ENCODE results near the gene TRIO.

Gene TRIO

GRCh38 chr5:14219800-14220512, 76.8 kb downstream of the TRIO start:
- Histone ChIP-seq H3K9me2 (replicated peaks; ENCODE audit: insufficient read depth, low read length) (no peaks in the 10 kb centered on the region), H2AFZ (ENCODE audit: low read length) (no peak overlapping the region), H3K27me3 (replicated peaks; ENCODE audit: insufficient read depth, low read length) (no peaks in the 10 kb centered on the region), H3K79me2 (ENCODE audit: low read length) (peaks cover 82% of the 10 kb centered on the region), H3K4me3 (ENCODE audit: low read length) (no peak overlapping the region), H3K36me3 (replicated peaks; ENCODE audit: insufficient read depth, low read length) (no peaks in the 10 kb centered on the region), H3K9me3 (replicated peaks; ENCODE audit: insufficient read depth, low read length) (no peaks in the 10 kb centered on the region), H3K27ac (ENCODE audit: low read length) (no peak overlapping the region), H3K4me2 (ENCODE audit: low read depth, low read length) (no peak overlapping the region), H4K20me1 (ENCODE audit: insufficient read depth, low read length) (no peaks in the 10 kb centered on the region), H3K9ac (ENCODE audit: low read length) (no peak overlapping the region), H3F3A (ENCODE audit: insufficient read depth, low read length) (peaks cover 7% of the 10 kb centered on the region), H3K4me1 (ENCODE audit: low read length) (peaks cover 28% of the 10 kb centered on the region)
- TF ChIP-seq EZH2 (optimal IDR thresholded peaks at IDR 0.05; ENCODE audit: low read depth, low read length) (no peak), EZH2phosphoT487 (IDR thresholded peaks at IDR 0.05; ENCODE audit: low read length) (no peak)
- TF ChIP-seq, protein P1, sequence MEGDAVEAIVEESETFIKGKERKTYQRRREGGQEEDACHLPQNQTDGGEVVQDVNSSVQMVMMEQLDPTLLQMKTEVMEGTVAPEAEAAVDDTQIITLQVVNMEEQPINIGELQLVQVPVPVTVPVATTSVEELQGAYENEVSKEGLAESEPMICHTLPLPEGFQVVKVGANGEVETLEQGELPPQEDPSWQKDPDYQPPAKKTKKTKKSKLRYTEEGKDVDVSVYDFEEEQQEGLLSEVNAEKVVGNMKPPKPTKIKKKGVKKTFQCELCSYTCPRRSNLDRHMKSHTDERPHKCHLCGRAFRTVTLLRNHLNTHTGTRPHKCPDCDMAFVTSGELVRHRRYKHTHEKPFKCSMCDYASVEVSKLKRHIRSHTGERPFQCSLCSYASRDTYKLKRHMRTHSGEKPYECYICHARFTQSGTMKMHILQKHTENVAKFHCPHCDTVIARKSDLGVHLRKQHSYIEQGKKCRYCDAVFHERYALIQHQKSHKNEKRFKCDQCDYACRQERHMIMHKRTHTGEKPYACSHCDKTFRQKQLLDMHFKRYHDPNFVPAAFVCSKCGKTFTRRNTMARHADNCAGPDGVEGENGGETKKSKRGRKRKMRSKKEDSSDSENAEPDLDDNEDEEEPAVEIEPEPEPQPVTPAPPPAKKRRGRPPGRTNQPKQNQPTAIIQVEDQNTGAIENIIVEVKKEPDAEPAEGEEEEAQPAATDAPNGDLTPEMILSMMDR (IDR thresholded peaks at IDR 0.05; ENCODE audit: low read length), result no peak
- DNase-seq, result no peak

DNA sequence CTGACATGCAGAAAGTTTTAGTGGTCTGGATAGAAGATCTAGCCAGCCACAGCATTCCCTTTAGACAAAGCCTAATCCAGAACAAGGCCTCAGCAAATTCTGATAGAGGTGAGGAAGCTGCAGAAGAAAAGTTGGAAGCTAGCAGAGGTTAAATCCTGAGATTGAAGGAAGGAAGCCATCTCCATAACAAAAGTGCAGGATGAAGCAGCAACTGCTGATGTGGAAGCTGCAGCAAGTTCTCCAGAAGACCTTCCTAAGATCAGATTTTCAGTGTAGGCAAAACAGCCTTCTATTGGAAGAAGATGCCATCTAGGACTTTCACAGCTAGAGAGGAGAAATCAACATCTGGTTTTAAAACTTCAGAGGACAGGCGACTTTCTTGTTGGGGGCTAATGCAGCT, 77.5 kb downstream of the TRIO start:
- no peak overlapping the region for H3K27ac ChIP-seq (ENCODE audit: low read length)
- DNase-seq, result no peak
- TF ChIP-seq, protein P1 (IDR thresholded peaks at IDR 0.05; ENCODE audit: low read length), result no peak
- no peak for TF ChIP-seq EZH2 (optimal IDR thresholded peaks at IDR 0.05; ENCODE audit: low read depth, low read length)
- TF ChIP-seq EZH2phosphoT487 (IDR thresholded peaks at IDR 0.05; ENCODE audit: low read length), result no peak
- H2AFZ ChIP-seq (ENCODE audit: low read length), result no peak overlapping the region
- H3K36me3 ChIP-seq (replicated peaks; ENCODE audit: insufficient read depth, low read length), result no peaks in the 10 kb centered on the region
- H3K9me3 ChIP-seq (replicated peaks; ENCODE audit: insufficient read depth, low read length), result no peaks in the 10 kb centered on the region
- H3K79me2 ChIP-seq (ENCODE audit: low read length), result peaks cover 80% of the 10 kb centered on the region
- no peaks in the 10 kb centered on the region for H4K20me1 ChIP-seq (ENCODE audit: insufficient read depth, low read length)
- peaks cover under 1% of the 10 kb centered on the region; the same call in 1 of the 2 replicates for H3F3A ChIP-seq (ENCODE audit: insufficient read depth, low read length)
- peaks cover 22% of the 10 kb centered on the region for H3K4me1 ChIP-seq (ENCODE audit: low read length)
- no peak overlapping the region for H3K4me3 ChIP-seq (ENCODE audit: low read length)
- H3K27me3 ChIP-seq (replicated peaks; ENCODE audit: insufficient read depth, low read length), result no peaks in the 10 kb centered on the region
- H3K9ac ChIP-seq (ENCODE audit: low read length), result no peak overlapping the region
- no peaks in the 10 kb centered on the region for H3K9me2 ChIP-seq (replicated peaks; ENCODE audit: insufficient read depth, low read length)
- no peak overlapping the region for H3K4me2 ChIP-seq (ENCODE audit: low read depth, low read length)

DNA sequence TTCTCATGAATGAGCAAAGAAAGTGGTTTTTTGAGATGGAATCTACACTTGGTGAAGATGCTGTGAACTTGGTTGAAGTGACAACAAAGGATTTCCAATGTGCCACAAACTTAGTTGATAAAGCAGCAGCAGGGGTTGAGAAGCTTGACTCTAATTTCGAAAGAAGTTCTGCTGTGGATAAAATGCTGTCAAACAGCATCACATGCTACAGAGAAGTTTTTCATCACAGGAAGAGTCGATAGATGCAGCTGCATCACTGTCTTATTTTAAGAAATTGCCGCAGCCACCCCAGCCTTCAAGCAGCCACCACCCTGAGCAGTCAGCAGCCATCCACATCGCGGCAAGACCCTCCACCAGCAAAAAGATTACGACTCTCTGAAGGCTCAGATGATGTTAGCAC, 78.6 kb downstream of the TRIO start:
- H3K4me2 ChIP-seq (ENCODE audit: low read depth, low read length), result no peak overlapping the region
- no peak overlapping the region for H3K27ac ChIP-seq (ENCODE audit: low read length)
- H3K79me2 ChIP-seq (ENCODE audit: low read length), result peaks cover 72% of the 10 kb centered on the region
- H3K4me1 ChIP-seq (ENCODE audit: low read length), result peaks cover 11% of the 10 kb centered on the region
- no peaks in the 10 kb centered on the region for H3K36me3 ChIP-seq (replicated peaks; ENCODE audit: insufficient read depth, low read length)
- DNase-seq, result no peak
- H3K9me3 ChIP-seq (replicated peaks; ENCODE audit: insufficient read depth, low read length), result no peaks in the 10 kb centered on the region
- H3K27me3 ChIP-seq (replicated peaks; ENCODE audit: insufficient read depth, low read length), result no peaks in the 10 kb centered on the region
- no peaks in the 10 kb centered on the region for H3K9me2 ChIP-seq (replicated peaks; ENCODE audit: insufficient read depth, low read length)
- no peak overlapping the region for H3K4me3 ChIP-seq (ENCODE audit: low read length)
- H3F3A ChIP-seq (ENCODE audit: insufficient read depth, low read length), result no peaks in the 10 kb centered on the region
- H2AFZ ChIP-seq (ENCODE audit: low read length), result no peak overlapping the region
- TF ChIP-seq EZH2phosphoT487 (IDR thresholded peaks at IDR 0.05; ENCODE audit: low read length) (no peak), EZH2 (optimal IDR thresholded peaks at IDR 0.05; ENCODE audit: low read depth, low read length) (no peak)
- TF ChIP-seq, protein P1 (IDR thresholded peaks at IDR 0.05; ENCODE audit: low read length), result no peak
- no peaks in the 10 kb centered on the region for H4K20me1 ChIP-seq (ENCODE audit: insufficient read depth, low read length)
- H3K9ac ChIP-seq (ENCODE audit: low read length), result no peak overlapping the region
